UCSD-AML1 (cell line): ENCODE measurements around the gene DHPS.
"Not testable (repeated sequence)": the region's sequence is repeated elsewhere in the genome, so short reads cannot be mapped to it uniquely, and the experiment has no call there.

ENCODE experiments used
- DNase-seq: peaks from one replicate; lab custom pipeline; 2025; ENCODE audit not compliant: unreplicated experiment; lab: John Stamatoyannopoulos, UW

DHPS gene

DNA sequence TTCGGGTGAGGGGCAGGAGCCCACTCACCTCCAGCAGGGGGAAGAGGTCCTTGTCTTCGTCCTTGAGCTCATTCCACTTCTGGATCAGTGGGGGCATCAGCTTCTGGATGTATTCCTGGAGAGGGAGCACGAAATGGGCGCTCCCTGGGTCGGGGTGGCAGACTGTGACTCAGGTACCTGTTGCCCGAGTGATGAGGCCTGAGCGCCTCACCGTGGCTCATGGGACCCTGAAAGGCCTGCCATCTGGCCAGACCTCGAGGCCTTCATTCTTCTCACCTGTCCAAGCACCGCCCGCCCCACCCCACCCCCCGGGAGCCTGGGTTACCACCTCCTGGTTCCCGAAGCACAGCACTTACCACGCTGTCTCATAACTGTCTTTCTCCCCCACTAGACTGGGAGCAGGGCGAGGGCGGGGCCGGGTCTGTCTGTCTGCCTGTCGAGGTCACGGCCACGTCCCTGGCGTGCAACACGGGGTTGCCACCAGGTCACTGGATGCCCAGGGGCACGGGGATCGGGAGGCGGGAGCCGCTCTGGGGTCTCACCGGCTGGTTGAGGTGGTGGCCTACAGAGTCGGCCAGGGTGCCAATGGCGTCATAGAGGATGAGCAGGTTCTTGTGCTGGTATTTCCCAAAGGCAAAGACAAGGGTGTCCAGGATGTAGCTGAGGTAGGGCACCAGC lies 24.1 kb upstream of the DHPS start:
- DNase-seq = no peak

DNA sequence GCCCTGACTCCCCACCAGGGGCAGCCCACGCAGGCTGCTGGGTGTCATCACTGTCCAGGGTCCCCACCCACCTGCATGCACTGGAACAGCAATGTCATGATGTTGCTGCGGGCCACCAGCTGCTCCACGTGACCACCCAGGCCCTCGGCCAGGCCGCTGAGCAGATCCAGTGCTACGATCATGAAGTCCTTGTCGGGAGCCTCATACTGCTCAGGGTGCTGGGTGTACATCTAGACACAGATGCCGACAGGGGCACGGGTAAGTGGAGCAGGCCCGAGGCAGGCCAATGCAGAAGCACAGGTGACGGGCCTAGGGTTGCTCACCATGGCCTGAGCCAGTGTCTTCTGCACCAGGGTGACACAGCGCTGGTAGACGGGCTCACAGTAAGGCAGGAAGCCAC lies 23.5 kb upstream of the DHPS start:
- DNase-seq = no peak

DNA sequence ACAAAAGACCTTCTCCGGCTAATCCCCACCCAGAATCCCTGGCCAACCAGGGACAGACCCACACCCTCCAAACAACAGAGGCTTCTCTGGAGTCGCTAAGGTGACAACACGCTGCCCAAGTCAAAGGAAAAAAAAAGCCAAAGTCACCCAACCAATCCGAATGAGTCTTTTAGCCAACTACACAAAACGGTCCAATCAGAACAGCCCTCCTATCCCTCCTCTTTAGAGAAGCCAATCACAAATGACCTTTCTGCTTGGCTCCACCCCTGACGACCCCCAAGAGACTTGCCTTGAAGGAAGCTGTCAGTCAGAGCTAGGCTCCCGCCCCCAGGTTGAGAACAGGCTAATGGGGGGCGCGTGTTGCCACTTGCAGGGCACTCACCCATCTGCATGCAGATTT lies 21.4 kb upstream of the DHPS start:
- DNase-seq = no peak

DNA sequence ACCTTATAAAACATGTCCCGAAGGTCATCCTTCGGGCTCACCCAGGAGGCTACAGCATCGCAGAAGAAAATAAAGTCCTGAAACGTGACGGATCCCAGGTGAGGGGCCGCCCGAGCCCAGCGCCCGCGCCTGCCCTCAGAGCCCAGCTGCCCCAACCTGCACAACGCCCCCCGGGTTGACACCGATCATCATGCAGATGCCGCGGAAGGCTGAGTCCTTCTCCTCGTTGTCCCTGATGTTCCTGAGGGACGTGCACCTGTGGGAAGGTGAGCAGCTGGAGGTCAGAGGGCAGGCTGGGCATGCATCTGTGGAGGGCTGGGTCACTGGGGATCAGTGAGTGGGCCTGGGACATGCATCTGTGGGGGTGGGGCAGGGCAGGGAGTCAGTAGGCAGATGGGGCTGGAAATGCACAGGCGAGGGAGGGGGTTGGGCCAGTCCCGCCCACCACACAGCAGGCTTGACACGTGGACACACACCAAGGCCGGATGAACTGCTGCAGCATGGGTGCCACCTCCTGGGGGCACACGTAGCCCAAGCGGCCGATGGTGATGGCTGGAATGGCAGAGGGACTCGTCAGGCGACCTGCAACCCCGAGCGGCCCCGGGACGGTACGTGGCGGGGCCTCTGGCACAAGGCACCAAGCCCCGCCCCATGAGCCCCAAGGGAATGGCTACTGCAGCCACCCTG lies 20.1 kb upstream of the DHPS start:
- no peak for DNase-seq

DNA sequence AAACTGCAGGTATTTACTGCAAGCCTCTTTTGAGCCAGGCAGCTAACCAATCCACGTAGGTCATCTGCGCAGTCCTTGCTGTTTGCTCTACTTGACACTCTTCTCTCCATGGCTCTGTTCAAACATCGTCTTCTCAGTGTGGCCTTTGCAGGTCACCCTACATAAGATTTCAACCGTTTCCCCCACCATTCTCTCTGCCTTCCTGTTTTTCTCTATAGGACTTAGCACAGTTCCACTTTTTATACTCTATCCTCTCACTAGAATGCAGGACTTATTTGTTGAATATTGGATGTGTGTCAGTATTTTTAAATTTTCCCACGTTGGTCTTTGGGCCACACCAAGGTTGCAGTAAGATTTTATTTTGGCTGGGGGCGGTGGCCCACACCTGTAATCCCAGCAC lies 16.5 kb upstream of the DHPS start:
- no peak for DNase-seq

DNA sequence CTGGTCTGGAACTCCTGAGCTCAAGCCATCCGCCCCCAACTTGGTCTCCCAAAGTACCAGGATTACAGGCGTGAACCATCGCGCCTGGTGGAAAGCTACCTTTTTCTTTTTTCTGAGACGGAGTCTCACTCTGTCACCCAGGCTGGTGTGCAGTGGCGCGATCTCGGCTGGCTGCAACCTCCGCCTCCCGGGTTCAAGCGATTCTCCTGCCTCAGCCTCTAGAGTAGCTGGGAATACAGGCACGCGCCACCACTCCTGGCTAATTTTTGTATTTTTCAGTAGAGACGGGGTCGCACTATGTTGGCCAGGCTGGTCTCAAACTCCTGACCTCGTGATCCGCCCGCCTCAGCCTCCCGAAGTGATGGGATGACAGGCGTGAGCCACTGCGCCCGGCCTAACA lies 15.7 kb upstream of the DHPS start:
- not testable (repeated sequence) for DNase-seq

DNA sequence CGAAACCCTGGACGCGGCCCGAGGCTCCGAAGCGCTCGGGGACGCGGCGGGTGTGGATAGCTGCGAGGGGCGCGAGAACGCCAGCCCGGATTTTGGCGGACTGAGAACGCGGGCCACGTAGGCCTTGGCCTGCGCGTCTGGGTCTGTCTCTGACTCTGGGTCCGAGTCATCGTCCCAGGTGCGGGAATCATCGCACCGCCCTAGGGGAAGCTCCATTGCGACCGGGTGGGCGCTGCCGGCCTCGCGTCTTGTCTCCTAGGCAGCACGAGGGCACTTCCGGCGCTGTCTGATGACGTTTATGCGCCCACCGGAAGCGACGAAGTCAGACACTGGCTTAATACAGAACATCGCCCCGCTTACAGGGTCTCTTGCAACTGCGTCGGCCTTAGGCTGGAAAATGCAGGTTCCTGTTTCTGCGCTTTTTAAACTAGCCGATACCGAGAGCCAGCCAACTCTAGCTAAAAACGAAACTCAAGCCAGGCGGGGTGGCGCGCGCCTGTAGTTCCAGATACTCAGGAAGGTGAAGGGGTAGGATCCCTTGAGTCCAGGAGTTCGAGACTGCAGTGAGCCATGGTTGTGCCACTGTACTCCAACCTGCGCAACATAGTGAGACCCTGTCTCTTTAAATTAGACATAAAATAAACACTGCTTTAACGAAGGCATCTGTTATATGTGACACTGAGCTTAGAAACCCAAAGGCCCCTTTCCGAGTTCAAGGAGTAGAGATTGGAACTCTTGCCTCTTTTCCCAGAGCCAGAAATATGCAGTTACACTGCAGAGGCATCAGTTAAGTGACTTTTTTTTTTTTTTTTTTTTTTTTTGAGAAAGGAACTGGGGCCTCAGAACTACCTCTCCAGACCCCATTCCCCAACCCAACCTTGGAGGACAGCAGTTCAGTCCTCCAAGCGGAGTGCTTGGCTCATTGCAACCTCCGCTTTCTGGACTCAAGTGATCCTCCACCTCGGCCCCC lies 15.0 kb upstream of the DHPS start, which contains the start of gene FBXW9:
Gene FBXW9 (minus strand): TSS at position 266 of the 970 bp plus-strand sequence. CDS start 50 bp downstream, at position 216.
- DNase-seq = peak; percentile 95

DNA sequence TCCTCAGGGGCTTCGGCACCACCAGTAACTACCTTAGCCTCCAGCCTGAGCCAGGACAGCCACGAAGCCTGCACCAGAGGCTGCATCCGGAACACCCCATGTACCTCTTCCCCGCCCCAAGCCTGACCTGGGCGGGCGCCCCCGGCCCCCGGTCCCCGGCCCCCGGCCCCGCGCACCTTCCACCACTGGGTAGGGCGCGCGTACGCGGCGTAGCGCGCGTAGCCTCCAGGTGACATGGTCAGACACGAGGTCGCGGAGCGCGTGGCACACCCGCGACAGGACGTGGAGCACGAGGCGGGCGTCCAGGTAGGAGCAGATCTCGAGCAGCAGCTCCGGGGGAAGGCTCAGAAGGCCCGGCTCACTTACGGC lies 14.3 kb upstream of the DHPS start:
- no peak for DNase-seq

DNA sequence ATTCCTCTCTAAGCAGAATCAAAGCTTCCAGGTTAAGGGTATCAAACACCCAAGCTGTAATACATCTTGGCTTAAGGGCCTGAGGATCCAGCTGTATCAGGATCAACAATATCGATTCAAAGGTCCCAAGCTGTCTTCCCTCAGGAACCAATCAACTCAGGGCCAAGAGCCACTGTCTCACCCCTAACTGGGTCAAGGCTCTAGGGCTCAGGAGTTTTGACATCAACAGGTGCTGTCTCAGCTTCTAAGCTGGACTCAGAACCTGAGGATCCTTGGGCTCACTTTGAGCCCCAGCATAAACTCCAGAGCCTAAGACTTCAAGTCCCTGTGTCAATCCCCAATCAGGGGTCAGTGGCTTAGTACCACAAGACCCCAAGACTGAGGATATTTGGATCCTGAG lies 13.8 kb upstream of the DHPS start:
- DNase-seq = no peak

DNA sequence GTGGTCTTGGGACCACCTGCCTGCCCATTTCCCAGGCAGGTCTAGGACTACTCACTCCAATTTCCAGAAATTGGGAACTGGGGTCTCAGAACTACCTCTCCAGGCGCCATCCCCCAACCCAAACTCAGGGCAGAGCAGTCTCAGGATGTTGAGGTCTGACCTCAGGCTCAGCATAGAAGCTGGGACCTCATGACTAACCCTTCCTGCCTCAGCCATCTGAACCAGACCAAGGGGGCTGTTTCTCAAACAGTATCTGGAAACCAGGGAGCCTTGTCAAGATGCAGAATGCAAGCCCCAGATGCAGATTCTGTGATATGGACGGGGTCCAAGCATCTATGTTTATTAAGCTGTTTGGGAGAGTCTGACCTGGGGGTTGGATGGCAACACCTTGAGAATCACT lies 13.4 kb upstream of the DHPS start:
- DNase-seq = no peak

DNA sequence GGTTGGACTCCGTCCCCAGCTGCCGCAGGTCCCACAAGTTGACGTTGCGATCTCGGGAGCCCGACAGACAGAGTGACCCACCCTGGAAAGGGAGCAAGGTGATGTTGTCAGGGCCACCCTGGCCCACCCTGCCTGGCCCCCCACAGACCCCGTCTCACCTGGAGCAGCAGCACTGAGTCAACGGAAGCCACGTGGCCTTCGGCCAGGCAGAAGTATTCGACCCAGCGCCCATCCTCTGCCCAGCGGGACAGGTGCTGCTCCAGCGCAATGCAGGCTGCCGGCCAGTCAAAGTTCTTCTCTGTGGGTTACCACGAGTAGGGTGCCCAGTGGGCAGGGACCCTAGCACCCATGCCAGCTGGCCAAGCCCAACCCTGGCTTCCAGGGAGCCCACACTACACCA lies 13.0 kb upstream of the DHPS start:
- DNase-seq = no peak

DNA sequence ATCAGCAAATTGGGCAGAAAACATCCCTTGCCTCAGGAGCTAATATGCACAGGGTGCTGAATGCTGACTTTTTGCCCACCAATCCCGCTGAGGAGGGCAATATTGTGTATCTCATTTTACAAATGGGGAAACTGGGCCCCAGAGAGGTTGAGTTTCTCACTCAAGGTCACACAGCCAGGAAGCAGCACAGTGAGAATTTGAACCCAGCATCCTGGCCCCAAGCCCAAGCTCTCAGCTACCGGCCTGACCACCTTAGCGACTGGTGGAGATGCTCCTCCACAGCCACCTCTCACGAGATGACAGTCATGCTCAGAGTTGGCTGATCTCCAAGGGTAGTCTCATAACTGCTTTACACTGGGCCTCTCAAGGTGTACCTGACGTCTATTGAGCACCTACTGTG lies 11.3 kb upstream of the DHPS start:
- no peak for DNase-seq

DNA sequence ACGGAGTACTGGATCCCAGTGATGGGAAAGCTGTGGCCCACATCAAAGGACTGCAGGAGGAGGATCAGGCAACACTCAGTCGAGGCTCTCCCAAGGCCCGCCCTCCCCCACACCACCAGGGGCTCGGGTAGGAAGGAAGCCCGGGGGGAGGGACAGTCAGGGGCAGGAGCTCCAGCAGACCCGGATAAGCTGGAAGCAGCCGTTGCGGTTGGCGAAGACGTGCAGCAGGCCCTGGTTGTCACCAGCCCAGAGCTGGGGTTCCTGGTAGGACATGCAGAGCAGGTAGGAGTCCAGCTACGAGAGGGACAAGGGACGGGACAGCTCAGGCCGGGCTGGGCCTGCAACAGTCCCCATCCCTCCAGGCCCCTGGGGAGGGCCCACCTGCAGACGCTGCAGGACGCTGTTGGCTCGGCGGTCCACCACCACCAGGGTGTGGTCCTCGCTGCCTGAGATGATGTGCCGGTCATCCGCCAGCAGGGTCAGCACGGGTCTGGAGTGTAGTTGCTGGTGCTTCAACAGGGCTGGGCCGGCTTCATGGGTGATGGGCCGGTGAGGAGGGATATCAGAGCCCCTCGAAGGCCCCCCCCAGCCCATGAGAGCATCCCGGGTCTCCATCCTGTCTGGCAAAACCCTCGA lies 8.0 kb upstream of the DHPS start:
- peak; percentile 91 for DNase-seq

DNA sequence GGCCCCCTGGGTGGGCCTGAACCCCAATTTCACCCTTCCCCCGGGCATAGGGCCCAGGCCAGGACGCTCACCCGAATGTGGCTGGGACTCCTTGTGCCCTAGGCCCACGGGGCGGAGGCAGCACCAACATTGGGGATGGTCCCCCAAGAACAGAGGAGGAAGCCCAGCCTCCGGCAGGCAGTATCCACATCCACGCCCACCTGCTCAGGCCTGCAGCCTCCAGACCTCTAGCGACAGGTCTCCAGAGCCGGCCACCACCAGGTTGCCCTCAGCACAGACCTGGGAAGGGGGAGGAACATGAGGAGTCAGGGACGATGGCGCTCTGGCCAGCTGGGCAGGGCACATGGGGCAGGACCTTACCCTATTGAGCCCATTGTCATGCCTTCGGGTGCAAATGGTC lies 7.3 kb upstream of the DHPS start:
- no peak for DNase-seq

DNA sequence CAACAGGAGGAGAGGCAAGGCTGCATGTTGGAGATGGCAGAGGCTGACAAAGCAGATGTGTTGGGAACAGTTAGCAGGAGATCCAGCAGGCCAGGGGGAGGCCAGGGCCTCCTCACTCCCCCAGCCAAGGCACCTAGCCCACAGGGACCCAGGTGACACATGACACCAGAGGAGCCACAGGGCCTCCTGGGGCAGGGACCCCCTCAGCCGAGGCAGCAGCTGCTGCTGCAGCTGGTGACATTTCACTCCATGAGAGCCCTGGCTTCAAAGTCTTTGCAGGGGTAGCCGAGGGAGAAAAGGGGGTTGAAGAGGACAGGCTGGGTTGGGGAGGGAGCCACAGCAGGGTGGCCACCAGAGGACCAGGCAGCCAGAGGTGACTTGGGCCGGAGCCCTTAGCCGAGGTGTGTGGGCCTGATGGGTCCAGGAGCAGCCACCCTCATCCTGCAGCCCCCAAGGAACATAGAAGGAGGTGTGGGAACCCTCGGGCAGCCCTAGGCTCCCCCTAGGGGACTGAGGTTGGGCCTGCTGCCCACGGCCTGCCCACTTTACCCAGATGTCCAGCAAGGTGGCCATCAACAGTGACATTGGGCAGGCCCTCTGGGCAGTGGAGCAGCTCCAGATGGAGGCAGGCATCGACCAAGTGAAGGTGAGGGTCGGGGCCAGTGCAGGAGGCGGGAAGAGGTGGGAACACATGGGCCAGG lies 6.0 kb upstream of the DHPS start, which contains the start of gene GNG14:
Gene GNG14 (plus strand): TSS at position 503 of the 701 bp plus-strand sequence. CDS start 51 bp downstream, at position 554.
- no peak for DNase-seq

DNA sequence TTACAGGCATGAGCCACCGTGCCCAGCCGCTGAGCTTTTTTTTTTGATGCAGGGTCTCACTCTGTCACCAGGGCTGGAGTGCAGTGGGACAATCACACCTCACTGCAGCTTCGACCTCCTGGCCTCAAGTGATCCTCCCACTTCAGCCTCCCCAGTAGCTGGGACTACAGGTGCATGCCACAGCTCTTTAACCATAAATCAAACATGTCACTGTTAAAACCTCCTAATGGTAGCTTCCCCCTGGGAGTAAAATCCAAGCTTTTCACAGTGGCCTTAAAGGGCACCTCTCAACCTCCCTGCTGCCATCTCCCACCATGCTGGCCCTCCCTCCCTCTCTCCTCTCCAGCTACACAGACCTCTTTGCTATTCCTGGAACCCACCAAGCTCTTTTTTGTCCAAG lies 4.2 kb upstream of the DHPS start:
- no peak for DNase-seq

DNA sequence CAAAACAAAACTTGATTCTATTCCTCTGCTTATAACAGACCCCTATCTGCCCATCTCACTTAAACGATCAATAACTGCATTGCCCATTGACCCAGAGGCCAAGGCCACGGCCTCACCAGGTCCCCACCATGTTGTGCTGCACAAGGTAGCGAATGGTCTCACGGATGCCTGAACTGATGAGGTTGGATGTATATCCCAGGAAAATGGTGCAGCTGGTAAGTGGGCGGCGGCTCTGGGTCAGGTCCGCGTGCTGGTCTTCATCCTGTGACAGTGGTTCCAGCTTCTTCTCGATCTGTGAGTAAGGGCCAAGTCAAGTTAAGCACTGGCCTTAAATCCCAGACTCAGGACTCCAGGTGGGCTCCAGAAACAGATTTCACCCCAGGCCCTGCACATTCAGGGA lies 1.6 kb downstream of the DHPS start:
- DNase-seq = no peak

DNA sequence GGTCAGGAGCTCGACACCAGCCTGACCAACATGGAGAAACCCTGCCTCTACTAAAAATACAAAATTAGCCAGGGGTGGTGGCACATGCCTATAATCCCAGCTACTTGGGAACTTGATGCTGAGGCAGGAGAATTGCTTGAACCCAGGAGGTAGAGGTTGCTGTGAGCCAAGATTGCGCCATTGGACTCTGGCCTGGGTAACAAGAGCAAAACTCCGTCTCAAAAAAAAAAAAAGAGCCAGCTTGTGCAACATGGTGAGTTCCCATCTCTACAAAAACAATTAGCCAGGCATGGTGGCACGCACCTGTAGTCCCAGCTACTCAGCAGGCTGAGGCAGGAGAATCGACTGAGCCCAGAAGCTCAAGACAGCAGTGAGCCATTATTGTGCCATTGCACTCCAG lies 3.6 kb downstream of the DHPS start:
- not testable (repeated sequence) for DNase-seq

DNA sequence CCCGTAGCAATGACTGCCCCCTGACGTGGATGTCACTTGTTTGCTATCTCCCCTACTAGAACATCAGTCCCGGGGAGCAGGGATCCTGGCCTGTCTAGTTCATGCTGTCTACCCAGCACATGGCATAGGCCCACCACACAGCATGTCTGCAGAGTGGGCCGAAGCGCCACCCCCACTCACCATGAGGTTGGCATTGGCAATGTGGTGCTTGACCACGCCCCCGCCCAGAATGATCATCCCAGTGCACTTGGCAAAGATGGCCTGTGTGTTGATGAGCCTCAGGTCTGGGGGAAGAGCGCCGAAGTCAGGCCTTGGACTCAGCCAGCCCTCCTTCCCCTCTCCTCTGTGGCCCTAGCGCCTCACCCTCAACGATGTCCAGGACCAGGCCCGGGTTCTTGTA lies 4.8 kb downstream of the DHPS start:
- no peak for DNase-seq

DNA sequence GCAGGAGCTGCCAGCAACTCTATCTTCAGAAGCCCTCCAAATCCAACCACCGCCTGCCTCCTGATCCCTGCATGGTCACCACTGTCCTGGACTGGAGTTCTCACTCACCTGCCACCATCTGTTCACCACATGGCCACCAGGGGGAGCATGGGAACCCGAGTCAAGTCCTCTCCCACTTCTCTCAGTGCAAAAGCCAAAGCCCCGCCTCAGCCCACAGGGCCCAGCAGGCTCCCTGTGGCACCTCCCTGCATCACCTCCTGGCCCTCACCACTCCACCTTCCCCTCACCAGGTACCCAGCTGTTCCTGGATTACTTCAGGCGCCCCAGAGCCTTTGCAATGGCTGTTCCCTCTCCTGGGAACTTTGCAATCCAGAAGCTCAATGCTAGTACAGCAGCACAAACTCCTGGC lies 5.3 kb downstream of the DHPS start:
- peak; percentile 78 for DNase-seq

DNA sequence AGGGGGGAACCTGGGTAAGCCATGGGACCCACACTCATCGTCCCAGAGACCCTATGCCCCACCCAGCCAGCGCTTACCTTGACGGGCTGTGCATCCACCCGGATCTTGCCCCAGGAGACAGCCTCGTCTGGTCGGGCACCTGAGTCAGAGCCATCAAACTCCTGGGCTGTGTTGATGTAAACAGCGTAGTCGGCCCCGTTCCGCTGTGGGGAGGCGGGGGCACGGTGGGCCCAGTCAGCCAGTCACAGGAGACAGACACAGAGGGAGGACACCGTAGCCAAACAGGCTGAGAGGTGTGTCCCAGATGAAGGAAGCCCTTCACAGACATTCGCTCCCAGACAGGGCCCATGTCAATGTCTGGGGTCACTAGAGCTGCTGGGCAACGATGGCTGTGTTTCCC lies 5.7 kb downstream of the DHPS start:
- no peak for DNase-seq
